HL-60 (cell line): ENCODE results near the gene APAF1.

Source experiments
- POLR2AphosphoS5 ChIP-seq: IDR thresholded peaks from 2 replicates; pipeline ENCODE4 v1.6.1; 2012; ENCODE audit warnings: low read depth
- TF ChIP-seq, protein P1 (sequence below): IDR thresholded peaks from 2 replicates; pipeline ENCODE4 v1.6.1; 2012; ENCODE audit warnings: low read depth; ENCODE audit not compliant: insufficient replicate concordance
- TF ChIP-seq, protein P2 (sequence below): IDR thresholded peaks from one replicate; pipeline ENCODE4 v1.5.1; 2011; ENCODE audit warnings: low read length, control low read depth, inconsistent platforms; ENCODE audit not compliant: insufficient read depth

- TF ChIP-seq, protein P1, sequence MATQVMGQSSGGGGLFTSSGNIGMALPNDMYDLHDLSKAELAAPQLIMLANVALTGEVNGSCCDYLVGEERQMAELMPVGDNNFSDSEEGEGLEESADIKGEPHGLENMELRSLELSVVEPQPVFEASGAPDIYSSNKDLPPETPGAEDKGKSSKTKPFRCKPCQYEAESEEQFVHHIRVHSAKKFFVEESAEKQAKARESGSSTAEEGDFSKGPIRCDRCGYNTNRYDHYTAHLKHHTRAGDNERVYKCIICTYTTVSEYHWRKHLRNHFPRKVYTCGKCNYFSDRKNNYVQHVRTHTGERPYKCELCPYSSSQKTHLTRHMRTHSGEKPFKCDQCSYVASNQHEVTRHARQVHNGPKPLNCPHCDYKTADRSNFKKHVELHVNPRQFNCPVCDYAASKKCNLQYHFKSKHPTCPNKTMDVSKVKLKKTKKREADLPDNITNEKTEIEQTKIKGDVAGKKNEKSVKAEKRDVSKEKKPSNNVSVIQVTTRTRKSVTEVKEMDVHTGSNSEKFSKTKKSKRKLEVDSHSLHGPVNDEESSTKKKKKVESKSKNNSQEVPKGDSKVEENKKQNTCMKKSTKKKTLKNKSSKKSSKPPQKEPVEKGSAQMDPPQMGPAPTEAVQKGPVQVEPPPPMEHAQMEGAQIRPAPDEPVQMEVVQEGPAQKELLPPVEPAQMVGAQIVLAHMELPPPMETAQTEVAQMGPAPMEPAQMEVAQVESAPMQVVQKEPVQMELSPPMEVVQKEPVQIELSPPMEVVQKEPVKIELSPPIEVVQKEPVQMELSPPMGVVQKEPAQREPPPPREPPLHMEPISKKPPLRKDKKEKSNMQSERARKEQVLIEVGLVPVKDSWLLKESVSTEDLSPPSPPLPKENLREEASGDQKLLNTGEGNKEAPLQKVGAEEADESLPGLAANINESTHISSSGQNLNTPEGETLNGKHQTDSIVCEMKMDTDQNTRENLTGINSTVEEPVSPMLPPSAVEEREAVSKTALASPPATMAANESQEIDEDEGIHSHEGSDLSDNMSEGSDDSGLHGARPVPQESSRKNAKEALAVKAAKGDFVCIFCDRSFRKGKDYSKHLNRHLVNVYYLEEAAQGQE = no peak
- TF ChIP-seq, protein P2, sequence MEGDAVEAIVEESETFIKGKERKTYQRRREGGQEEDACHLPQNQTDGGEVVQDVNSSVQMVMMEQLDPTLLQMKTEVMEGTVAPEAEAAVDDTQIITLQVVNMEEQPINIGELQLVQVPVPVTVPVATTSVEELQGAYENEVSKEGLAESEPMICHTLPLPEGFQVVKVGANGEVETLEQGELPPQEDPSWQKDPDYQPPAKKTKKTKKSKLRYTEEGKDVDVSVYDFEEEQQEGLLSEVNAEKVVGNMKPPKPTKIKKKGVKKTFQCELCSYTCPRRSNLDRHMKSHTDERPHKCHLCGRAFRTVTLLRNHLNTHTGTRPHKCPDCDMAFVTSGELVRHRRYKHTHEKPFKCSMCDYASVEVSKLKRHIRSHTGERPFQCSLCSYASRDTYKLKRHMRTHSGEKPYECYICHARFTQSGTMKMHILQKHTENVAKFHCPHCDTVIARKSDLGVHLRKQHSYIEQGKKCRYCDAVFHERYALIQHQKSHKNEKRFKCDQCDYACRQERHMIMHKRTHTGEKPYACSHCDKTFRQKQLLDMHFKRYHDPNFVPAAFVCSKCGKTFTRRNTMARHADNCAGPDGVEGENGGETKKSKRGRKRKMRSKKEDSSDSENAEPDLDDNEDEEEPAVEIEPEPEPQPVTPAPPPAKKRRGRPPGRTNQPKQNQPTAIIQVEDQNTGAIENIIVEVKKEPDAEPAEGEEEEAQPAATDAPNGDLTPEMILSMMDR = peak; percentile 78
- no peak for TF ChIP-seq POLR2AphosphoS5
Observed at GRCh38 chr12:98698603-98699463, 53.7 kb downstream of the APAF1 start.
